Ovary (tissue), 1 donor: ENCODE results near the gene SLC24A2.

ENCODE experiments used
- EP300 ChIP-seq: sonication (generic); formaldehyde crosslinking; IDR thresholded peaks from one replicate; pipeline ENCODE4 v1.6.1; 2017; ENCODE audit warnings: antibody characterized with exemption
- POLR2A ChIP-seq: fragments of 450-650 bp; IDR thresholded peaks from one replicate; pipeline ENCODE4 v1.6.1; 2017; ENCODE audit warnings: antibody characterized with exemption, mild to moderate bottlenecking, moderate library complexity

GRCh38 chr9:19768798-19769197, 20.0 kb downstream of the SLC24A2 start:
- TF ChIP-seq POLR2A (no peak), EP300 (no peak)
